GM12892 (cell line): Measurements from ENCODE around the gene SLC35F4.

Experiments used
- DNase-seq: peaks from one replicate; pipeline ENCODE4 v3.0.0; 2011; ENCODE audit not compliant: insufficient read length
- FAIRE-seq: peaks from 2 replicates; lab custom pipeline; 2011; peaks lifted over from hg19 to GRCh38; lab: Jason Lieb, UNC
- POLR2A ChIP-seq: IDR thresholded peaks from 2 replicates; pipeline ENCODE4 v1.6.1; 2011; ENCODE audit warnings: low read depth, low read length, control low read depth
- POLR2AphosphoS5 ChIP-seq: IDR thresholded peaks from 2 replicates; pipeline ENCODE4 v1.6.1; 2011; ENCODE audit warnings: low read depth, low read length, control low read depth
- TAF1 ChIP-seq: IDR thresholded peaks from 2 replicates; pipeline ENCODE4 v1.6.1; 2011; ENCODE audit warnings: low read depth, mild to moderate bottlenecking, control low read depth, low read length, borderline replicate concordance

Gene SLC35F4

GRCh38 chr14:57575482-57575881, 290.4 kb downstream of the SLC35F4 start:
- DNase-seq (no peak), FAIRE-seq (no peak)
- TF ChIP-seq POLR2AphosphoS5 (no peak), TAF1 (no peak), POLR2A (no peak)

DNA sequence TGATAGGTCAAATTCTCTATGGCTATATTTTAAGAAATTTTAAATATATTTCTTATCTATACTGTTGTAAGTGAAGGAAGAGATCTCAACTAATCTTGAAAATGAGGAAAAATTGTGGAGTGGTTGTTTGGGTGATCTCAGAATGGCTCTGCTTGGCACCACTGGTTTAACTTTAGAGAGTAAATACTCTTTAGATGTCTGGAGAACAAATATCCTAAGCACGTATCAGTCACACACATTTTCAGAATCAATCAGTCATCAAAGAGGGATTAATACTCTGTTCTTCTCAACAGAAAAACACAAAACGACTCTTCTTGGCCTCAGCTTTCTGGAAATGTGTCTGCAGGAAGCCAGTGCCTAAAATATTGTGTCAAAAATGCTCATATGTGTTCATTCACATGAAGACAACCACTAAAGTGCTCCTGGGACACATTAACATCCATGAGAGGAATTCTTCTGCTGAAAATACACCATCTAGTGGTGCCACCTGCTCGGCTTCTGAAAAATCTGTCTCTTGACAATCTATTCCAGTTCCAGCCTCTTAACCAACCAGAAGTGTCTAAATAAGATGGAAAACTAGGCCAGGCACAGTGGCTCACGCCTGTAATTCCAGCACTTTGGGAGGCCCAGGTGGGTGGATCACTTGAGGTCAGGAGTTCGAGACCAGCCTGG, 291.1 kb downstream of the SLC35F4 start:
- no peak for DNase-seq
- no peak for TF ChIP-seq POLR2A
- no peak for TF ChIP-seq POLR2AphosphoS5
- TF ChIP-seq TAF1, result no peak
- no peak for FAIRE-seq

DNA sequence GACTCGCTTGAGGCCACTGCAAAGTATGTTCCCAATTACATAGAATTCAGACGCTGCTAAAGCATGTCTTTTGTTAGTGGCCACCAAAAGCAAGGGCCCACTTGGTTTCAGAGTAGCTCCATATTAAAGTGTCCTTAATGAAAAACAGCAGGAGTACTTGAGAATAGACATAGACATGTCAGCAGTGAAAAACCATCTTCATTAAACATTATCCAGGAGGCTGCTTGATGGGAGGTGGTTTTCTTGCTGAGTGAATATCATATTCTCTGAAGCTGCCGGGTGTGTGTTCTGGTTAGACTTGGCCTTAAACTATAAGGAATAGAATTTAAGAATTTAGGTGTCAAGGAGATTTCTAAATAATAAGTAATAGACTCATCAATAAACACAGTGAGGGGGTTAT, 292.7 kb downstream of the SLC35F4 start:
- FAIRE-seq, result no peak
- TF ChIP-seq POLR2AphosphoS5, result no peak
- no peak for TF ChIP-seq POLR2A
- no peak for TF ChIP-seq TAF1
- DNase-seq, result no peak

DNA sequence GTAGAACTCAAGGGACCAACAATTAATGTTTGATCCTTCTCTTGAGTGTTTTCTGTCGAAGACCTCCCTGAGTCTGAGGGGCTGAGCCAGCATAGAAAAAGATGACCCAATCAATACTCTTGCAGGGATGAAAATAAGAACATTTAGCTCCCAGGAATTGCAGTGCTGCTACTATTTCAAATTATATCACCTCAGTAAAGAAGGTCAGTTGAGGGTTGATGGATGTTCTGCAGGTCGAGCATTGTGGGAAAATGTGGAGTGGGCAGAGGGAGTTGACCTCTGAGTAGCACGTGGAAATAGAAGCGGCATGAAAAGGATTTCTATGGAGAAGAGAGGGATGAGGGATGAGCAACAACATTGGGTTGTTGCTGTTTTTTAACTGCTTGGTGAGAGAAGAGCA, 297.3 kb downstream of the SLC35F4 start:
- TF ChIP-seq TAF1, result no peak
- no peak for TF ChIP-seq POLR2A
- TF ChIP-seq POLR2AphosphoS5, result no peak
- no peak for FAIRE-seq
- no peak for DNase-seq

- TF ChIP-seq POLR2A (no peak), TAF1 (no peak), POLR2AphosphoS5 (no peak)
- FAIRE-seq, result no peak
- no peak for DNase-seq
Measured at GRCh38 chr14:57567220-57567619, 298.7 kb downstream of the SLC35F4 start.

GRCh38 chr14:57560681-57561080, 305.2 kb downstream of the SLC35F4 start:
- TF ChIP-seq POLR2A (no peak), POLR2AphosphoS5 (no peak), TAF1 (no peak)
- FAIRE-seq, result no peak
- DNase-seq, result no peak

DNA sequence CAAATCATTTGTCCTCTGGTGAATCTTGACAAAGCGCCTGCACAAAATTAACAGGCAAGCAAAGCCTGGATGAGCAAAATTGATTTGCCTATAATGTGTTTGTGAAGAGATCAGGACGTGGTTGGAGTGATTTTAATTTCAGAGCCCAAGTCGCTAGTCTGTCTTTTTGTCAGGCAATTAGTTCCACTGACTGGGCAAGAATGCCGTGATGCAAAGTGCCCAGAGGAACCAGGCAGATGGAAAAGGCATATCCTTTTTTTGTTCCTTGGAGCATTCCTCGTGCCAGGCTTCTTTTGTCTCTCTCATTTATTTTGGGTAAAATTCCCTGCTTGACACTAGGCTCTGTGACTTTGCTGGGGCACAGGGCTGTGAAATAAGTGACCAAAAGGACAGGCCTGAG, 306.3 kb downstream of the SLC35F4 start:
- TF ChIP-seq TAF1 (no peak), POLR2AphosphoS5 (no peak), POLR2A (no peak)
- FAIRE-seq (no peak), DNase-seq (no peak)

- FAIRE-seq (no peak), DNase-seq (no peak)
- TF ChIP-seq POLR2A, result no peak
- no peak for TF ChIP-seq POLR2AphosphoS5
- TF ChIP-seq TAF1, result no peak
Measured at GRCh38 chr14:57549765-57550420, 316.0 kb downstream of the SLC35F4 start.

DNA sequence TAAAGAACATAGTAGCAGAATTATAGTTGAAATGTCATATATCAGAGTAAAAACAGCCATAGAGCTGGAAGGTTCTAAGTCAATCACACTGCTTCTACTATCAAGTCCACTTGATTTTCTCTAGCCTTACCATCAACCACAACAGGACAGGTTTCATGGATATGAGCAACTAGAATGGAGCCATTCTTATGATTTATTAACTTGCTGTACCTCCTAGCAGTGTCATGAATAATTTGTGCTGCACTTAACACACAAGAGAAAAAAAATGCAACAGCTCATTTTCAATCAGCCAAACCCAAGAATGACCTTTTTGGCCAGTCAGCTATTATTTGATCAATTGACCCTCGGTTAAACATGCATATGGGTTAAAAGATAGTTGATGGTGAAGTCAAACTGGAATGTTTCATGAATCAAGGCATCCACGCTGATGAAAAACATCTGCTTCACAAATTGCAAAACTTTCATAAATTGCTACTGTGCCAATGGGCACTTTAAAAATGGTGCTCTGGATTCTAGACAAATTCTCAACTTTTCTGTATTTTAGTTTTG, 316.8 kb downstream of the SLC35F4 start:
- TF ChIP-seq POLR2AphosphoS5 (no peak), TAF1 (no peak), POLR2A (no peak)
- FAIRE-seq (no peak), DNase-seq (no peak)

- no peak for FAIRE-seq
- TF ChIP-seq POLR2A, result no peak
- TF ChIP-seq TAF1, result no peak
- no peak for TF ChIP-seq POLR2AphosphoS5
- DNase-seq, result no peak
Measured at GRCh38 chr14:57547131-57547530, 318.8 kb downstream of the SLC35F4 start.

DNA sequence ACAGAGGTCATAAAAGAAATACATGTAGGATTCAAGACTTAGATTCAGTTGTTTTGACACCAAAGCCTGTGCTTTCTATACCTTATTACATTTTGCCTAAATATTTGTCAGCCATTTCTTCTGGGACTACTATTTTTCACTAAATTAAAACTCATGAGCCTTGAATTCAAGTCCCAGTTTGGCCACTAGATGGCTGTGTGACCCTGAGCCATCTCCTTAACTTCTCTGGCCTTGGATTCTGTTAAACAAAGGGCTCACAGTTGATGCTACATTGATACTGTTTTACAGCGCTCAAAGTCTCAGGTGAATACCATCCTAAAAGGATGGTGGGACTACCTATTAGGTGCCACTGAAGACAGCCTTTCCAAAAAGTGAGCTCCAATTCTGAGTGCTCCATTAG, 332.7 kb downstream of the SLC35F4 start:
- DNase-seq (no peak), FAIRE-seq (no peak)
- TF ChIP-seq TAF1, result no peak
- no peak for TF ChIP-seq POLR2AphosphoS5
- TF ChIP-seq POLR2A, result no peak

DNA sequence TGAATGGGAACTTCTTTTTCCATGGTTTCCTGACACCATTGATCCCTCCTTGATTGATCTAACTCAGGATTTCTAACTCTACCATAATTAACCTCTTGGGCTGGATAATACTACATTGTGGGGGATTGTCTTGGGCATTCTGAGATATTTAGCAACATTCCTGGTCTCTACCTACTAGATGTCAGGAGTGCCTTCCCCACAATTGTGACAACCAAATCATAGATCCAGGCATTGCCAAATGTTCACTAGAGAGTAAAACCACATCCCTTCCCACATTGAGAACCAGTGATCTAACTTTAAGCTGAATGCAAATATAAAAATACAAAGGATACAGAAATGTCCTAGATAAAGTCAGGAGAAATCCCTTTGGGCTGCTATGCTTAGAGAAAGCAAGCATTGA, 335.3 kb downstream of the SLC35F4 start:
- TF ChIP-seq TAF1 (no peak), POLR2A (no peak), POLR2AphosphoS5 (no peak)
- FAIRE-seq (no peak), DNase-seq (no peak)

- TF ChIP-seq POLR2AphosphoS5 (no peak), TAF1 (no peak), POLR2A (no peak)
- DNase-seq, result no peak
- FAIRE-seq, result no peak
Measured at GRCh38 chr14:57526942-57527341, 338.9 kb downstream of the SLC35F4 start.
